PC-9 (cell line): ENCODE measurements around the gene RTP3. TPM values are rescaled to one million over a fixed set of nuclear protein-coding genes. Genes with fewer than 3 reads are reported as not detected.

Experiments used
- BruUV-seq: library from RNA; stranded (reverse); fragments of 400-500 nt; replicated peaks from 2 replicates; lab custom pipeline; 2021; lab: Mats Ljungman, UMichigan
- CTCF ChIA-PET: fragments of 300-600 bp; sonication (Branson Sonifier 250); formaldehyde crosslinking; loops from one replicate; lab custom pipeline; 2022; ENCODE audit warnings: antibody characterized with exemption; lab: Charles Lee
- POLR2A ChIA-PET: fragments of 300-600 bp; sonication (Branson Sonifier 250); formaldehyde crosslinking; loops from one replicate; lab custom pipeline; 2022; ENCODE audit warnings: antibody characterized with exemption; ENCODE audit not compliant: unreplicated experiment; lab: Charles Lee
- DNase-seq, 2 experiments: peaks; one replicate each; pipeline versions ENCODE4 v3.0.0 to v3.0.0-alpha.2; 2015 to 2022; ENCODE audit warnings: mixed read lengths in 1 of 2
- H2AFZ ChIP-seq: fragments of 200-600 bp; sonication (generic); 2 replicates; pipeline ENCODE4 v1.8.1; 2017; ENCODE audit warnings: antibody characterized with exemption
- H3F3A ChIP-seq: fragments of 200-600 bp; sonication (generic); 2 replicates; pipeline ENCODE4 v1.8.1; 2017; ENCODE audit warnings: antibody characterized with exemption, mild to moderate bottlenecking, low read depth; ENCODE audit not compliant: insufficient read depth
- H3K27ac ChIP-seq: fragments of 200-600 bp; sonication (generic); 2 replicates; pipeline ENCODE4 v1.6.1; 2016; ENCODE audit warnings: mixed run types
- H3K27me3 ChIP-seq: fragments of 200-600 bp; sonication (generic); 2 replicates; pipeline ENCODE4 v1.6.1; 2016; ENCODE audit warnings: low read depth, mixed run types; ENCODE audit not compliant: insufficient read depth
- H3K36me3 ChIP-seq: fragments of 200-600 bp; sonication (generic); 2 replicates; pipeline ENCODE4 v1.6.1; 2016; ENCODE audit warnings: low read depth, mixed run types
- H3K4me1 ChIP-seq: fragments of 200-600 bp; sonication (generic); replicated peaks from 2 replicates; pipeline ENCODE4 v1.6.1; 2016; ENCODE audit warnings: mixed run types; ENCODE audit not compliant: insufficient read depth
- H3K4me2 ChIP-seq: fragments of 200-600 bp; sonication (generic); 2 replicates; pipeline ENCODE4 v1.6.1; 2017; ENCODE audit warnings: mixed run types
- H3K4me3 ChIP-seq: fragments of 200-600 bp; sonication (generic); 2 replicates; pipeline ENCODE4 v1.6.1; 2016; ENCODE audit warnings: mixed run types
- H3K79me2 ChIP-seq: fragments of 200-600 bp; sonication (generic); 2 replicates; pipeline ENCODE4 v1.6.1; 2017; ENCODE audit warnings: low read depth, mixed run types
- H3K9me2 ChIP-seq: fragments of 200-600 bp; sonication (generic); 2 replicates; pipeline ENCODE4 v1.8.1; 2017; ENCODE audit warnings: mild to moderate bottlenecking; ENCODE audit not compliant: insufficient read depth
- H3K9me3 ChIP-seq: fragments of 200-600 bp; sonication (generic); 2 replicates; pipeline ENCODE4 v1.8.1; 2016; ENCODE audit warnings: low read depth; ENCODE audit not compliant: insufficient read depth
- H4K20me1 ChIP-seq: fragments of 200-600 bp; sonication (generic); 2 replicates; pipeline ENCODE4 v1.8.1; 2017; ENCODE audit not compliant: insufficient read depth
- CTCF ChIP-seq: fragments of 200-600 bp; sonication (generic); conservative IDR thresholded peaks from 2 replicates; pipeline ENCODE4 v1.6.1; 2017; ENCODE audit warnings: mixed run types, antibody characterized with exemption, mild to moderate bottlenecking, moderate library complexity
- EZH2 ChIP-seq: fragments of 200-600 bp; sonication (generic); IDR thresholded peaks from 2 replicates; pipeline ENCODE4 v1.8.0; 2017; ENCODE audit warnings: antibody characterized with exemption, low read depth
- intact Hi-C: fragments of 100-400 bp; cut with micrococcal nuclease; formaldehyde crosslinking; loops from one replicate; pipeline ENCODE4 v1.10.0; 2022; ENCODE audit not compliant: unreplicated experiment
- total RNA-seq: library from RNA; stranded (reverse); gene quantifications from 2 replicates; pipeline ENCODE4 v1.2.3, GENCODE V29; 2021

RTP3 gene
- total RNA-seq, 1 experiment from 2014 or later = not detected

- TF ChIP-seq EZH2 (no peak), CTCF (no peak)
- Histone ChIP-seq H3K9me3 (no peaks in the 10 kb centered on the region), H3K27me3 (no peaks in the 10 kb centered on the region), H2AFZ (no peak overlapping the region), H3K79me2 (no peaks in the 10 kb centered on the region), H3K4me1 (peaks cover 12% of the 10 kb centered on the region), H3K36me3 (no peaks in the 10 kb centered on the region), H3F3A (no peaks in the 10 kb centered on the region), H3K4me2 (no peak overlapping the region), H3K9me2 (no peaks in the 10 kb centered on the region), H4K20me1 (no peaks in the 10 kb centered on the region), H3K27ac (no peak overlapping the region), H3K4me3 (no peak overlapping the region)
- intact Hi-C loops = no loop called here
- ChIA-PET CTCF (interaction anchor here (0.6 to 1.6 kb wide), 3 partner anchors 25 to 1440 kb away, joined by 3 to 4 read pairs (median 3); no protein-coding TSS in a partner anchor), POLR2A (interaction anchor here (0.6 kb wide), 1 partner anchor 14 kb away, joined by 5 read pairs; no protein-coding TSS in a partner anchor)
- no peak for DNase-seq
- BruUV-seq = no TSS peak
These were observed 44.1 kb downstream of the RTP3 start for GRCh38 chr3:46541835-46542234.

GRCh38 chr3:46542344-46542743, 44.6 kb downstream of the RTP3 start:
- BruUV-seq = no TSS peak
- no peak overlapping the region for H3K4me2 ChIP-seq
- intact Hi-C loops = no loop called here

GRCh38 chr3:46542801-46543201, 45.0 kb downstream of the RTP3 start:
- Histone ChIP-seq H3K4me1 (peaks cover 12% of the 10 kb centered on the region), H3K4me2 (no peak overlapping the region), H3K9me2 (no peaks in the 10 kb centered on the region), H3K27ac (no peak overlapping the region), H3F3A (no peaks in the 10 kb centered on the region), H2AFZ (no peak overlapping the region), H3K9me3 (no peaks in the 10 kb centered on the region), H3K27me3 (no peaks in the 10 kb centered on the region), H3K79me2 (no peaks in the 10 kb centered on the region), H3K36me3 (no peaks in the 10 kb centered on the region), H3K4me3 (no peak overlapping the region), H4K20me1 (no peaks in the 10 kb centered on the region)
- intact Hi-C loops = no loop called here
- TF ChIP-seq CTCF (no peak), EZH2 (no peak)
- no TSS peak for BruUV-seq
- ChIA-PET POLR2A (interaction anchor here (0.6 kb wide), 1 partner anchor 434 kb away, joined by 9 read pairs; no protein-coding TSS in a partner anchor), CTCF (interaction anchor here (0.6 to 1.6 kb wide), 4 partner anchors 10 to 54 kb away, joined by 3 to 8 read pairs (median 4); no protein-coding TSS in a partner anchor)
- no peak for DNase-seq

More at GRCh38 chr3:46542344-46542743, 44.6 kb downstream of the RTP3 start:
- ChIA-PET CTCF (interaction anchor here (0.6 to 1.6 kb wide), 4 partner anchors 11 to 54 kb away, joined by 3 to 8 read pairs (median 4); no protein-coding TSS in a partner anchor), POLR2A (interaction anchor here (0.6 kb wide), 1 partner anchor 435 kb away, joined by 9 read pairs; no protein-coding TSS in a partner anchor)
- Histone ChIP-seq H3K27ac (no peak overlapping the region), H2AFZ (no peak overlapping the region), H3K9me3 (no peaks in the 10 kb centered on the region), H4K20me1 (no peaks in the 10 kb centered on the region), H3K4me3 (no peak overlapping the region), H3K36me3 (no peaks in the 10 kb centered on the region), H3K9me2 (no peaks in the 10 kb centered on the region), H3K79me2 (no peaks in the 10 kb centered on the region), H3K4me1 (peaks cover 12% of the 10 kb centered on the region), H3K27me3 (no peaks in the 10 kb centered on the region), H3F3A (no peaks in the 10 kb centered on the region)
- TF ChIP-seq CTCF (no peak), EZH2 (no peak)
- peak in 1 of 2 experiments; percentile 41 for DNase-seq
